ENCODE measurements around the gene SUFU. TPM values are rescaled to one million over a fixed set of nuclear protein-coding genes. Genes with fewer than 3 reads are reported as not detected.

The SUFU gene
- total and polyA plus RNA-seq, 2 donors (not counting 1 experiment from before 2014, with no cell fraction given): 4.8 to 13.3 TPM

- peak overlapping the region; percentile 23 to 24 for H3K27ac ChIP-seq (ENCODE audit: low read length in 2 of 2)
- peaks cover 9% of the 10 kb centered on the region for H4K20me1 ChIP-seq (ENCODE audit: control insufficient read depth, insufficient read depth, low read length, poor library complexity, severe bottlenecking)
- H3K9me3 ChIP-seq (ENCODE audit: control extremely low read depth in 1 of 3, control insufficient read depth in 2 of 3, insufficient read depth in 1 of 3, low read length in 2 of 3): no peaks in the 10 kb centered on the region
- H2AFZ ChIP-seq (ENCODE audit: insufficient read depth, low read depth, low read length, poor library complexity, severe bottlenecking): no peak overlapping the region
- H3K27ac Mint-ChIP-seq: no peak overlapping the region
- H3K36me3 ChIP-seq (replicated peaks in 1 of 2; ENCODE audit: control extremely low read depth in 1 of 2, control insufficient read depth in 1 of 2, extremely low read depth in 1 of 2, insufficient read depth in 2 of 2, low read length in 1 of 2): peaks cover 2 to 53% of the 10 kb centered on the region in 2 experiments
- no peaks in the 10 kb centered on the region for H3K9me3 Mint-ChIP-seq (ENCODE audit: insufficient read depth)
- no peaks in the 10 kb centered on the region for H3K27me3 ChIP-seq (replicated peaks in 1 of 4; ENCODE audit: control extremely low read depth in 1 of 4, control insufficient read depth in 3 of 4, insufficient read depth in 4 of 4, low read length in 3 of 4)
- H3K27me3 Mint-ChIP-seq: no peaks in the 10 kb centered on the region
- H3K4me3 ChIP-seq (ENCODE audit: control extremely low read depth in 1 of 5, extremely low read depth in 1 of 5, insufficient read depth in 1 of 5, low read depth in 2 of 5, low read length in 4 of 5): no peak overlapping the region
- no peak for ATAC-seq (ENCODE audit: low read depth)
- peaks cover 7% of the 10 kb centered on the region for H3K4me1 Mint-ChIP-seq
- POLR2A ChIA-PET: no interaction called here
- TF ChIP-seq, protein P1, sequence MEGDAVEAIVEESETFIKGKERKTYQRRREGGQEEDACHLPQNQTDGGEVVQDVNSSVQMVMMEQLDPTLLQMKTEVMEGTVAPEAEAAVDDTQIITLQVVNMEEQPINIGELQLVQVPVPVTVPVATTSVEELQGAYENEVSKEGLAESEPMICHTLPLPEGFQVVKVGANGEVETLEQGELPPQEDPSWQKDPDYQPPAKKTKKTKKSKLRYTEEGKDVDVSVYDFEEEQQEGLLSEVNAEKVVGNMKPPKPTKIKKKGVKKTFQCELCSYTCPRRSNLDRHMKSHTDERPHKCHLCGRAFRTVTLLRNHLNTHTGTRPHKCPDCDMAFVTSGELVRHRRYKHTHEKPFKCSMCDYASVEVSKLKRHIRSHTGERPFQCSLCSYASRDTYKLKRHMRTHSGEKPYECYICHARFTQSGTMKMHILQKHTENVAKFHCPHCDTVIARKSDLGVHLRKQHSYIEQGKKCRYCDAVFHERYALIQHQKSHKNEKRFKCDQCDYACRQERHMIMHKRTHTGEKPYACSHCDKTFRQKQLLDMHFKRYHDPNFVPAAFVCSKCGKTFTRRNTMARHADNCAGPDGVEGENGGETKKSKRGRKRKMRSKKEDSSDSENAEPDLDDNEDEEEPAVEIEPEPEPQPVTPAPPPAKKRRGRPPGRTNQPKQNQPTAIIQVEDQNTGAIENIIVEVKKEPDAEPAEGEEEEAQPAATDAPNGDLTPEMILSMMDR (IDR thresholded peaks at IDR 0.05): no peak
- no peak for TF ChIP-seq EZH2 (IDR thresholded peaks at IDR 0.05; ENCODE audit: borderline replicate concordance, insufficient read depth, low read depth, low read length, poor library complexity, severe bottlenecking)
- intact Hi-C loops (cut with micrococcal nuclease): loop anchor here (1.0 kb wide), 7 partner anchors 23 to 310 kb away; partner anchors contain the start of gene ACTR1A
- no peak overlapping the region for H3K9ac ChIP-seq (ENCODE audit: low read length)
- CTCF ChIA-PET: interaction anchor here (0.8 to 6.4 kb wide), 30 partner anchors 9 to 696 kb away, joined by 3 to 57 read pairs (median 5); partner anchors contain the start of genes ACTR1A, CUEDC2, ELOVL3 and FBXL15
- H3K4me3 Mint-ChIP-seq: no peak overlapping the region
- no peak overlapping the region for H3K4me2 ChIP-seq (replicated peaks; ENCODE audit: low read depth, low read length, poor library complexity, severe bottlenecking)
- peaks cover 0 to 7% of the 10 kb centered on the region in 2 donors for H3K4me1 ChIP-seq (ENCODE audit: control insufficient read depth in 2 of 2, insufficient read depth in 2 of 2, low read length in 2 of 2)
- no peak for DNase-seq
- H3K79me2 ChIP-seq (ENCODE audit: control insufficient read depth, insufficient read depth, low read length): no peaks in the 10 kb centered on the region
Observed at GRCh38 chr10:102479651-102480050, 24.1 kb upstream of the SUFU start.

GRCh38 chr10:102480396-102480795, 23.4 kb upstream of the SUFU start:
- H3K9ac ChIP-seq (ENCODE audit: low read length): no peak overlapping the region
- Mint-ChIP-seq H3K4me3 (no peak overlapping the region), H3K27ac (no peak overlapping the region), H3K4me1 (peaks cover 7% of the 10 kb centered on the region), H3K27me3 (no peaks in the 10 kb centered on the region), H3K9me3 (ENCODE audit: insufficient read depth) (no peaks in the 10 kb centered on the region)
- H3K4me3 ChIP-seq (ENCODE audit: control extremely low read depth in 1 of 5, extremely low read depth in 1 of 5, insufficient read depth in 1 of 5, low read depth in 2 of 5, low read length in 4 of 5): no peak overlapping the region
- peaks cover 2 to 60% of the 10 kb centered on the region in 2 experiments for H3K36me3 ChIP-seq (replicated peaks in 1 of 2; ENCODE audit: control extremely low read depth in 1 of 2, control insufficient read depth in 1 of 2, extremely low read depth in 1 of 2, insufficient read depth in 2 of 2, low read length in 1 of 2)
- H3K4me1 ChIP-seq (ENCODE audit: control insufficient read depth in 2 of 2, insufficient read depth in 2 of 2, low read length in 2 of 2): peaks cover 0 to 7% of the 10 kb centered on the region in 2 donors
- ChIA-PET CTCF (interaction anchor here (0.5 to 6.4 kb wide), 11 partner anchors 19 to 250 kb away, joined by 3 to 57 read pairs (median 9); partner anchors contain the start of genes CUEDC2 and NFKB2), POLR2A (no interaction called here)
- no peak for DNase-seq
- TF ChIP-seq, protein P1 (IDR thresholded peaks at IDR 0.05): no peak
- no peak for TF ChIP-seq EZH2 (IDR thresholded peaks at IDR 0.05; ENCODE audit: borderline replicate concordance, insufficient read depth, low read depth, low read length, poor library complexity, severe bottlenecking)
- H3K4me2 ChIP-seq (replicated peaks; ENCODE audit: low read depth, low read length, poor library complexity, severe bottlenecking): no peak overlapping the region
- H4K20me1 ChIP-seq (ENCODE audit: control insufficient read depth, insufficient read depth, low read length, poor library complexity, severe bottlenecking): peaks cover 9% of the 10 kb centered on the region
- no peaks in the 10 kb centered on the region for H3K9me3 ChIP-seq (ENCODE audit: control extremely low read depth in 1 of 3, control insufficient read depth in 2 of 3, insufficient read depth in 1 of 3, low read length in 2 of 3)
- H3K79me2 ChIP-seq (ENCODE audit: control insufficient read depth, insufficient read depth, low read length): no peaks in the 10 kb centered on the region
- no peak overlapping the region for H3K27ac ChIP-seq (ENCODE audit: low read length in 2 of 2)
- no peaks in the 10 kb centered on the region for H3K27me3 ChIP-seq (replicated peaks in 1 of 4; ENCODE audit: control extremely low read depth in 1 of 4, control insufficient read depth in 3 of 4, insufficient read depth in 4 of 4, low read length in 3 of 4)
- H2AFZ ChIP-seq (ENCODE audit: insufficient read depth, low read depth, low read length, poor library complexity, severe bottlenecking): no peak overlapping the region
- 95% methylated on average over 4 of the region's 9 CpGs for WGBS (ENCODE audit: insufficient coverage)
- intact Hi-C loops (cut with micrococcal nuclease): no loop called here
- ATAC-seq (ENCODE audit: low read depth): no peak

Data from B cell (primary cell).